ENCODE measurements around the gene PLAAT3.
"Not testable (repeated sequence)": the region's sequence is repeated elsewhere in the genome, so short reads cannot be mapped to it uniquely, and the experiment has no call there.

The PLAAT3 gene

DNA sequence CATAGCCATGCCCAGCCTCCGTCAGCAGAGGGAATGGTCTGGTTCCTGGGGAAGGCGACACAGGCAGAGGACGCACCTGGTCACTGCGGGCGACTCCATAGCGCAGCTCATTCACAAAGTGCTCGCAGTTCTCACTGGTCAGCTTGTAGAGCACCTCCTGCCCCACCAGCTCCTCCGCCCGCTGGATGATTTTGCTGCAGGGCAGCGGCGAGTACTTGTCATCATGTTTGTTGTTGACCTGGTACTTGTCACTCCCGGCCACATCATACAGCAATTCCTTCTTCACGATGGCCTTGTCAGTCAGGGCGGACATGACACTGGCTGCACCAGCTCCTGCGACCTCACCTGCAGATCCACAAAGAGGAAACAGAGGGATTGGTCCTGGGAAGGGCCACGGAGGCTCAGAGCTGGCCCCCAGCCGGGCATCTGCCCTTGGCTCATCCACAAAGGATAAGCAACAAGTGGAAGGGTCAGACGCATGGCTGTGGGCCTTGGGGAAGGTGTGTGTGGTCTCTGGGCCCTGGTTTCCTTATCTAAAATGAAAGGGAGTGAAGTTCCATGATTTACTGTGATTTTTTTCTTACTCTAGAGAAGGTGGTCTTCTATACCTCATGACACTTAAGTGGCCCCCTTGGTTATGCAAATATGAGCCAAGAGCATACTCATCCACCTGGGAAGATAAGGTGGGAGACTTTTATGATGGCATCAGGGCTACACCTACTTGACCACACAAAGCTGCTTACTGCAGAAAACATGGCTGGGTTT is 24.0 kb downstream of the PLAAT3 start:
- Histone ChIP-seq H3K4me1 (ENCODE audit: low read length) (peaks cover 9% of the 10 kb centered on the region), H3K4me2 (ENCODE audit: low read length) (no peak overlapping the region), H3K4me3 (ENCODE audit: low read length) (no peak overlapping the region), H3K27ac (ENCODE audit: low read length) (no peak overlapping the region), H3K36me3 (replicated peaks; ENCODE audit: low read depth, low read length) (no peaks in the 10 kb centered on the region), H3K27me3 (ENCODE audit: low read depth, low read length) (no peaks in the 10 kb centered on the region), H4K20me1 (ENCODE audit: insufficient read depth, low read length) (no peaks in the 10 kb centered on the region), H2AFZ (ENCODE audit: low read depth, low read length) (no peak overlapping the region), H3K9me3 (ENCODE audit: insufficient read depth, low read length) (no peaks in the 10 kb centered on the region), H3K9ac (ENCODE audit: low read length) (no peak overlapping the region), H3K79me2 (ENCODE audit: low read length) (no peaks in the 10 kb centered on the region)
- TF ChIP-seq EZH2phosphoT487 (IDR thresholded peaks at IDR 0.05; ENCODE audit: low read depth) (no peak), CTCF (IDR thresholded peaks at IDR 0.05; ENCODE audit: low read depth, low read length) (no peak)

DNA sequence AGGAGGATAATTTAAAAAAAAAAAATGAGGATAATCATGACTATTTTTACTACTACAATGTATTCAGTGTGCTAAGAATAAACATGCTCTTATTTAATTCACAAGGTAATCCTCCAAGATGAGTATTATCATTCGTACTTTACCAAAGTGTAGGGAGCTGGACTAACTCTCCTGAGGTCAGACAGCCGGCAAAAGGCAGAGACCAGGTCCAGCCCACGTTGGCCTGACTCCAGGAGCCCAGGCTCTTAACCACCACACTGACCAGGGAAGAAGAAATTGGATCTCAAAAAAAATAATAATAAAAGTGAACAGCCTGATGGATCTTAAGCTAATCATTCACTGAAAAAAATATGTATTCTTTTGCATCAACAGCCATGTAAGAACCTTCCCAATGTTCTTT is 25.2 kb downstream of the PLAAT3 start:
- H3K4me1 ChIP-seq (ENCODE audit: low read length): peaks cover 2% of the 10 kb centered on the region
- no peak overlapping the region for H3K4me2 ChIP-seq (ENCODE audit: low read length)
- no peak overlapping the region for H3K9ac ChIP-seq (ENCODE audit: low read length)
- no peaks in the 10 kb centered on the region for H3K9me3 ChIP-seq (ENCODE audit: insufficient read depth, low read length)
- no peaks in the 10 kb centered on the region for H3K36me3 ChIP-seq (replicated peaks; ENCODE audit: low read depth, low read length)
- no peak overlapping the region for H3K4me3 ChIP-seq (ENCODE audit: low read length)
- no peak overlapping the region for H2AFZ ChIP-seq (ENCODE audit: low read depth, low read length)
- no peak overlapping the region for H3K27ac ChIP-seq (ENCODE audit: low read length)
- H3K27me3 ChIP-seq (ENCODE audit: low read depth, low read length): no peaks in the 10 kb centered on the region
- TF ChIP-seq EZH2phosphoT487 (IDR thresholded peaks at IDR 0.05; ENCODE audit: low read depth) (no peak), CTCF (IDR thresholded peaks at IDR 0.05; ENCODE audit: low read depth, low read length) (no peak)
- H3K79me2 ChIP-seq (ENCODE audit: low read length): no peaks in the 10 kb centered on the region
- no peaks in the 10 kb centered on the region for H4K20me1 ChIP-seq (ENCODE audit: insufficient read depth, low read length)

GRCh38 chr11:63586451-63587166 is 27.6 kb downstream of the PLAAT3 start:
- no peak overlapping the region for H3K9ac ChIP-seq (ENCODE audit: low read length)
- no peaks in the 10 kb centered on the region for H3K79me2 ChIP-seq (ENCODE audit: low read length)
- no peaks in the 10 kb centered on the region for H3K36me3 ChIP-seq (replicated peaks; ENCODE audit: low read depth, low read length)
- H3K27me3 ChIP-seq (ENCODE audit: low read depth, low read length): no peaks in the 10 kb centered on the region
- H3K4me2 ChIP-seq (ENCODE audit: low read length): no peak overlapping the region
- no peak overlapping the region for H3K27ac ChIP-seq (ENCODE audit: low read length)
- H4K20me1 ChIP-seq (ENCODE audit: insufficient read depth, low read length): no peaks in the 10 kb centered on the region
- H3K4me3 ChIP-seq (ENCODE audit: low read length): no peak overlapping the region
- H2AFZ ChIP-seq (ENCODE audit: low read depth, low read length): no peak overlapping the region
- no peak for TF ChIP-seq CTCF (IDR thresholded peaks at IDR 0.05; ENCODE audit: low read depth, low read length)
- TF ChIP-seq EZH2phosphoT487 (IDR thresholded peaks at IDR 0.05; ENCODE audit: low read depth): no peak
- H3K9me3 ChIP-seq (ENCODE audit: insufficient read depth, low read length): no peaks in the 10 kb centered on the region
- no peaks in the 10 kb centered on the region for H3K4me1 ChIP-seq (ENCODE audit: low read length)

DNA sequence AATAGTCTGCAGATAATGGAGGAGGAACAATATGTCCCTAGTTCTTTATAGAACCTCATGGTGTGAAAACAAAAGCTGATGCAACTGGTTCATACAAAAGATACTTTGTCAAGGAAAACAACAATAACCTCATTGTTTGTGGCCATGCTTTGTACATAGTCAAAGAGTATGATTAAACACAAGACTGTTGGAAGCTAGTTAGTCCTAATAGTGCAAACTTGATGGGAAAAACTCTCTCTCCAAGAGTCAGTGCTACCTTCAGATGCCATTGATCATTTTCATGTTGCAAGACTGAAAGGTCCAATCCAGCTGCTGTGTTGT is 30.9 kb downstream of the PLAAT3 start:
- Histone ChIP-seq H3K27ac (ENCODE audit: low read length) (no peak overlapping the region), H3K79me2 (ENCODE audit: low read length) (no peaks in the 10 kb centered on the region), H3K27me3 (ENCODE audit: low read depth, low read length) (no peaks in the 10 kb centered on the region), H2AFZ (ENCODE audit: low read depth, low read length) (no peak overlapping the region), H3K9me3 (ENCODE audit: insufficient read depth, low read length) (0 out of 2 replicates have a peak, but pooled peaks cover 4% of the 10 kb centered on the region), H3K36me3 (replicated peaks; ENCODE audit: low read depth, low read length) (peaks cover 4% of the 10 kb centered on the region), H3K4me3 (ENCODE audit: low read length) (no peak overlapping the region), H4K20me1 (ENCODE audit: insufficient read depth, low read length) (no peaks in the 10 kb centered on the region), H3K4me2 (ENCODE audit: low read length) (no peak overlapping the region), H3K4me1 (ENCODE audit: low read length) (no peaks in the 10 kb centered on the region), H3K9ac (ENCODE audit: low read length) (no peak overlapping the region)
- no peak for TF ChIP-seq CTCF (IDR thresholded peaks at IDR 0.05; ENCODE audit: low read depth, low read length)
- TF ChIP-seq EZH2phosphoT487 (IDR thresholded peaks at IDR 0.05; ENCODE audit: low read depth): no peak

DNA sequence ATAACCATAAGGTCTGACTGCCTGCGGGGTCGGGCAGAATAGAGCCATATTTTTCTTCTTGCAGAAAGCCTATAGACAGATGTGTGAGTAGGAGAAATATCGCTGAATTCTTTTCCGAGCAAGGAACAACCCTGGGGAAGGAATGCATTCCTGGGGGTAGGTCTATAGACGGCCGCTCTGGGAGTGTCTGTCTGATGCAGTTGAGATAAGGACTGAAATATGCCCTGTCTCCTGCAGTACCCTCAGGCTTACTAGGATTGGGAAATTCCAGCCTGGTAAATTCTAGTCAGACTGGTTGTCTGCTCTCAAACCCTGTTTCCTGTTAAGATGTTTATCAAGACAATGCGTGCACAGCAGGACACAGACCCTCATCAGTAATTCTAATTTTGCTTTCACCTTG is 33.0 kb downstream of the PLAAT3 start:
- H3K9me3 ChIP-seq (ENCODE audit: insufficient read depth, low read length); H3K27me3 ChIP-seq (ENCODE audit: low read depth, low read length); H4K20me1 ChIP-seq (ENCODE audit: insufficient read depth, low read length); H3K79me2 ChIP-seq (ENCODE audit: low read length); H3K36me3 ChIP-seq (replicated peaks; ENCODE audit: low read depth, low read length); H3K4me3 ChIP-seq (ENCODE audit: low read length); H3K4me1 ChIP-seq (ENCODE audit: low read length); H3K4me2 ChIP-seq (ENCODE audit: low read length); H3K9ac ChIP-seq (ENCODE audit: low read length); H2AFZ ChIP-seq (ENCODE audit: low read depth, low read length); H3K27ac ChIP-seq (ENCODE audit: low read length): not testable (repeated sequence)

DNA sequence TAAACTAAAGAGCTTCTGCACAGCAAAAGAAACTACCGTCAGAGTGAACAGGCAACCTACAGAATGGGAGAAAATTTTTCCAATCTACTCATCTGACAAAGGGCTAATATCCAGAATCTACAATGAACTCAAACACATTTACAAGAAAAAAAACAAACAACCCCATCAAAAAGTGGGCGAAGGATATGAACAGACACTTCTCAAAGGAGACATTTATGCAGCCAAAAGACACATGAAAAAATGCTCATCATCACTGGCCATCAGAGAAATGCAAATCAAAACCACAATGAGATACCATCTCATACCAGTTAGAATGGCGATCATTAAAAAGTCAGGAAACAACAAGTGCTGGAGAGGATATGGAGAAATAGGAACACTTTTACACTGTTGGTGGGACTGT is 35.4 kb downstream of the PLAAT3 start:
- not testable (repeated sequence) for H3K27ac ChIP-seq (ENCODE audit: low read length); H3K4me3 ChIP-seq (ENCODE audit: low read length); H3K4me1 ChIP-seq (ENCODE audit: low read length); H3K36me3 ChIP-seq (replicated peaks; ENCODE audit: low read depth, low read length); H3K4me2 ChIP-seq (ENCODE audit: low read length); H3K27me3 ChIP-seq (ENCODE audit: low read depth, low read length); H3K9ac ChIP-seq (ENCODE audit: low read length); H3K9me3 ChIP-seq (ENCODE audit: insufficient read depth, low read length); H4K20me1 ChIP-seq (ENCODE audit: insufficient read depth, low read length); H2AFZ ChIP-seq (ENCODE audit: low read depth, low read length); H3K79me2 ChIP-seq (ENCODE audit: low read length)
